GM21528 (cell line): ENCODE data around the gene RBM28.

Experiments
- ATAC-seq: cut with Tn5 transposase; IDR thresholded peaks from one replicate; pipeline ENCODE4 v1.9.1; 2021; ENCODE audit warnings: mild to moderate bottlenecking, moderate library complexity; ENCODE audit not compliant: unreplicated experiment, low FRiP score

RBM28 gene

DNA sequence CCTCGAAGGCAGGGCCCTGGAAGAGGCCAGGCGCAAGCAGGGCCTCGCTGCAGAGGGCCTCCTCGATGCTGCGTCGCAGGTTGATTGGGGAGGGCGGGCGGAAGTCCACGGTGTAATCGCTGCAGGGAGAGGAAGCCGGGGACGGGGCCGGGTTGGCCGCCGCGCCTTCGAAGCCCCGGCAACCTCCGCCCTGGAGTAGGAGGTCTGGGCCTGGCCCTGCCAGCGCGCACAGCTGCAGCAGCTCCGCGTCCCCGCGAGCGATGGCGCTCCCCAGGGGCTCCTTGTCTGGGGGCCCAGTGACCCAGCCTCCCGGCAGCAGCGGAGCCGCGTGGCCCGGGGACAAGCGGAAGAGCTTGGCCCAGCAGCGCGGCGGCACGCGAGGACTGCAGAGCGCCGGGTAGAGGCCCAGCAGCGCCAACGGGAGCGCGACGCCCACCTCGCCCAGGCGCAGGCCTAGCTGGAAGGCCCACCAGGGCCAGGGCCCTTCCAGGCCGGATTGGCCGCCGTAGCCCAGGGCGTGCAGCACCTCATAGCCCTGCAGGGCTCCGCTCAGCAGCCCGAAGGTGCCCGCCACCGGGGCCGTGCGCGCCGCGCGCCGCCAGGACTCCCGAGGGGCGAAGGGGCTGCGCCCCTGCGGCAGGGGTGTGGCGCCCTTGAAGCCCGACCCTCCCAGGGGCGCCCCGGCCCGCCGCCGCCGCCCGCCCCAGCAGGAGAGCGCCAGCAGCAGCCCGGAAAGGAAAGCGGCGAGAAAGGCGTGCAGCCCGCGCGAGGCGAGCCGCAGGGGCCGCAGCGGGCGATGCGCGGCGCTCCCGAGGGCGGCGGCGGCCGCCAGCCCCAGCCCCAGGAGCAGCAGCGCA, 7.8 kb upstream of the RBM28 start:
- no peak for ATAC-seq

DNA sequence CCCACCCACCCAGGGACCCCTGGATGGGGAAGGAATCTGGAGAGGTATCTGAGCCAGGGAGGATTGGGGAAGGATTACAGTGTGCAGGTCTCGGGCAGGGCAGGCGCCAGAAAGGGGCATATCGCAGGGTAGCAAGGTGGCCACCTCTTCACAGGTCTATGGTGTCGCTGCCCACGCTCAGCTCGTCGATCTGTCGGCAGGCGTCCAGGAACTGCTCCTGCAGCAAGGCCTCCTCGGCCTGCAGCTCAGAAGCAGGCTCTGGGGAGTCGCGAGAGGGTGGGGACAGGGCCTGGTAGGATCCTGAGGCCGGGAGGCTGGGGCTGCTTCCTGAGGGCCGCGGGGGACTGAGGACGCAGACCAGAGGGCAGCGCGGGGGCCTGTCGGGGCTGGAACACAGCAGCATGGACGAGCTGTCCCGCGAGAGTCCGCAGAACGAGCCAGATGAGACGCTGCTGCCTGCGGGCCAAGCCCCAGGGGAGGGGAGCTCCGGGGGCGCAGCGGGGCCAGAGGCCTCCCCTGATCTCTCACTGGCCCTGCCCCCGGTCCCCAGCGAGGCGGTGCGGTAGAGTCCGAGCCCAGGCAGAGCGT, 7.1 kb upstream of the RBM28 start:
- ATAC-seq = no peak

DNA sequence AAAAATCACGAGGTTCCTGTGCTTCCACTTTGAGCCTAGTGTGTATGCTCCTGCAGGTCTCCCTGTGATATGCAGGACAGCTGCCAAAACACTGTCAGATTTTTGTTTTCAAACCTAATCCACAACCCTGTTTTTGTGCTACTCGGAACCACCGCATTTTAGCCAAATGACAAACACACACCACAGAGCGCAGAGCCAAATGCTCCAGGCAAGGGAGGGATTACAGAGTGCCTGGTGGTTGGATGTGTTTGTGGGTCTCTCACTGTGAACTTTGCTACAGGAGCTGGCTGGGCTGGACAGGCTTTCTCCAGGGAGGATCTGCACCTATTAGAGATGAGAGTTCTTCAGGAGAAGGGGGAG, 5.7 kb upstream of the RBM28 start:
- ATAC-seq = no peak

DNA sequence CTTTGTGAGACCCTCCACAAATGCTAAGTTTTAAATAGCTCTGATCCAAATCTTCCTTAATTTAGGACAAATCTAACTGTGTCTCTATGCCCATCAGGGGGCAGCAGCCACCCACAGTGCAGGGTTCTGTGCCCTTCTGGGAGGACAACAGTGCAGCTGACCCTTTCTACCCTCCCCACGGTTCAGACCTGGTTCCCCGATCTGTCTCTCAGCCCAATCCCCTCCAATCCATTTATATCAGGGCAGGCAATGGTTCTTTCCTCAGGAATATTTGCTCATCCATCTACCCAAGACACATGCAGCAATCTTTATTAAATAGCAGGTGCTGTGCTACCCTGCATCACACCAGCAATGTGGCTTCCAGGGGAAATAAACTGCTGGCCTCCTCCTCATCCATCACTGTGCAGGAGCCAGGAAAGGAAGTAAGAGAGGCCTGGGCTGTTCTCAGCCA, 4.0 kb upstream of the RBM28 start:
- no peak for ATAC-seq

DNA sequence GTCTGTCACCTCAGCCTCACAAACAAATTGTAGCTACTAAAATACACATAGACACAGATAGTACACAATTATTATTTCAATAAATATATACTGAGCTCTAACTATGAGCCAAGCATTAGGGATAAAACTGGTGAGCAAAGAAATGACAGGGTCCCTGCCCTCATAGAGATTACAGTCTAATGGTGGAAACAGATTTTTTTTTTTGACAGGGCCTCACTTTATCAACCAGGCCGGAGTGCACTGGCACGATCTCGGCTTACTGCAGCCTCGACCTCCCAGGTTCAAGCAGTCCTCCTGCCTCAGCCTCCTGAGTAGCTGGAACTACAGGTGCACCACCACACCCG, 695 bp upstream of the RBM28 start:
- ATAC-seq = no peak

DNA sequence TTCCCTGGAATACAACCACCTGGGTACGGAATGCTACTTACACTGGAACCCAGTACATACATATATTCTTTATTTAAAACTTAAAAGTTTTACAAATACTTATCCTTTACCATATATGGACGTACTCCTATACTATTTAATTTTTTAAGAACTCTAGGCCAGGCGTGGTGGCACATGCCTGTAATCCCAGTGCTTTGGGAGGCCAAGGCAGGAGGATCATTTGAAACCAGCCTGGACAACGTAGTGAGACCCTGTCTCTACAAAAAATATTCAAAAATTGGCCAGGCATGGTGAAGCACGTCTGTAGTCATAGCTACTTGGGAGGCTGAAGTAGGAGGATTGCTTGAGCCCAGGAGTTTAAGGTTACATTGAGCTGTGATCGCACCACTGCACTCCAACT, 2.0 kb downstream of the RBM28 start:
- ATAC-seq = no peak

DNA sequence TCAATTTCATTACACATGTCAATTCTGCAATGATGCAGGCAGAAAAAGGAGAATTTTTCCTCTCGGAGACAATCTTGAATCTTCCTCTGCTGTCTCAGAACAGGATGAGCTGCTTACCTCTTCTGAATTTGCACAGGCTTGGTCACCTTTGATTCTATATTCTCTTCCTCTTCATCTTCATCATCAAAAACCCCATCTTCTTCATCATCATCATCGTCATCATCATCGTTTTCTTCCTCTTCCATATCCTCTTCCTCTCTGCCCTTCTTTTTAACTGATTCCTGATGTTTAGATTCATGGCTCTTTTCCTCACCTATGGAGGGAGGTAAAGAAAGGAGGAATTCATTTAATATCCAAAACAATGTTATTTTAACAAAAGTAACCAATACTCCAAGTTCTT, 8.0 kb downstream of the RBM28 start:
- no peak for ATAC-seq

- ATAC-seq = no peak
Measured at GRCh38 chr7:128324368-128324680, 19.4 kb downstream of the RBM28 start.

DNA sequence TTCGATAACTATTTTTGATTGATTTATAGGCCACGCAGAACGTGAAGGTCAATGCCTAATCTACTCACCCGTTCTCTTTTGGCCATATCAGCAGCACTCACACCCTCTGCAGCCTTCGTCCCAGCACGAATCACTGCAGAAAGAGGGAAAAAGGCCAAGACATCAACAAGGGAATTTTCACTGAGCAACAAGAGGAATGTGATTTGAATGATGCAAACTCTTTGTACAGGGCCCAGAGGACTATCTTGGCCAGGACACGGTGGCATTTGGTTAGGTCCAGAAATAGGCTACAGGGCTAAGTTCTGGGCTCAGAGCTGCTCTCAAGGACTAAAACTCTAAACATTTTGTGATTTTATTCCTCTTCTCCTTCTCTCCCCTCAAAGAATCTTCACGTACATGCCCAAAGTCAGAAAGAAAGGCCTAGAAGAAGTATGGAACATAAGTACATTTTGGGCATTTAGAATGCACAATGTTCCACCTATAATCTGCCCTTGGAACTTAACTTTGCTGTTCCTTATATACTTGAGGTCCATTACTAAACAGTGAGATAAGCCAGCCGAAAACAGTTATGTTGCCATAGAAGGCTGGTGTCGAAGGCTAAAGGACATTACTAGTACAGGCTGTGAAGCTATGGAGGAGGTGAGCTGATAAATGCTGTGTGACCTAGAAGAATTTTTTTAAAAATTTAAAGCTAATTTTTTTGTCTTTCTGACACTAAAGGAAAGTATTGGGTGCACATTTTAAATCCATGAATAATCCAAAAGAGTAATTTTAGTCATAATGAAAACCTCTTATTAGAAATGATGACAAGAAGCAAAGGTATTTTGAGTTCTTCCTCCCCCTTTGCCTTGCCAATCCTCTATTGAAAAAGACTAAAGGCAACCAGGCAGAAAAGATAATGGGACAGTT, 20.0 kb downstream of the RBM28 start:
- ATAC-seq = no peak

DNA sequence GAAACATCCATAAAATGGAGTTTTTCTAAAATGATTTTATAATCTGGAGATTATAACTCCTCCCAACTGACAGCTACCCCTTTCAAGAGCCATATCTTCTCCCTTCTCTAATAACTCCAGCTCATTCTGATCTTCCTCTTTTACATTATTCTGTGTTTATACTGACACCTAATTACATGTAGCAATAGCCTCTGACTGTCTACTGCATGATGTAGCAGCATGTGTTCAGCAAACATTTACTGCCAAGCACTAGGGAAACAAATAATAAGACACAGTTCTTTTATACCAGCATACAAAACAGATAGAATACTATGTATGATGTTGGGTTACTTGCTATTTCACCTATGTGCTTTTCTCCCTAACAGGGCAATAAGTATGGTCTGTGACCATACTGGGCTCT, 20.7 kb downstream of the RBM28 start:
- no peak for ATAC-seq

DNA sequence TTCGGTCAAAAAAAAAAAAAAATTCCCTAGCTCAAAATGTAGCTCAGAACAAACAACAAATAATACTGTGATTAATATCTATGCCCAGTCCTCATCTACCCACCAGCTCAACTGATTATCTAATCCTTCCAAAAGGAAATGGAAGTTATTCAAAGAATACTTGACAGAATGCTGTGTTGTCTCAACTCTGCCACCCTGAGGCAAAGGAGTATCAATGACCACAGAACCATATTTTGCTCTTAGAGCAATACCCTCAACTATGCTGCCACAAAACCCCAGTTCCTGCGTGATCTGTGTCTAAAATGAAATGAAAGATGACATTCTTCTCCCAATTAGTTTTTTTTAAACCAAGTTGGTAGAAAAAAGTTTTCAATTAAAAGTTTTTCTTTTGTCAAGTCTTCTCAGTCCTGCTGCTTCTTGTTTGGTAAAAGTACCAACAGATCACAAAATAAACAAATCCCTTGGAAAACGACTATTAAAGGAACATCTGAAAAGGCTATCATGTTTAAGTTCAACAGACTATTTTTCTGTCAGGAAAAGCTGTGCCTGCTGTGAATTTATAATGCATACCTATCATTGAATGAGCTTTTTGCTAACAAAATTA, 21.6 kb downstream of the RBM28 start:
- ATAC-seq = no peak

DNA sequence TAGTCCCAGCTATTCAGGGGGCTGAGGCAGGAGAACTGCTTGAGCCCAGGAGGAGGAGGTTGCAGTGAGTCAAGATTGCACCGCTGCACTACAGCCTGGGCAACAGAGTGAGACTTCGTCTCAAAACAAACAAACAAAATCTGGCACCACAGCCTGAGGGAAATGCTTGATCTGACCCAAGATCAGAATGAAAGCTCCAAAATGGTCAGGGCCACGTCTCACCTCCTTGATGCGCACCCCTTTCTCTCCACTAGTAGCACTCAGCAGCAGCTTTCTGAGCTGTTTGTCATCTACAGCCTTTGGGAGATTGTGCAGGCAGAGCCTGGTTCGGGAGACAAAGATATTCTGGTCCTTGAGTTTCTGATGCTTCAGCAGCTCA, 22.7 kb downstream of the RBM28 start:
- ATAC-seq = no peak

GRCh38 chr7:128318691-128319090, 25.0 kb downstream of the RBM28 start:
- no peak for ATAC-seq

DNA sequence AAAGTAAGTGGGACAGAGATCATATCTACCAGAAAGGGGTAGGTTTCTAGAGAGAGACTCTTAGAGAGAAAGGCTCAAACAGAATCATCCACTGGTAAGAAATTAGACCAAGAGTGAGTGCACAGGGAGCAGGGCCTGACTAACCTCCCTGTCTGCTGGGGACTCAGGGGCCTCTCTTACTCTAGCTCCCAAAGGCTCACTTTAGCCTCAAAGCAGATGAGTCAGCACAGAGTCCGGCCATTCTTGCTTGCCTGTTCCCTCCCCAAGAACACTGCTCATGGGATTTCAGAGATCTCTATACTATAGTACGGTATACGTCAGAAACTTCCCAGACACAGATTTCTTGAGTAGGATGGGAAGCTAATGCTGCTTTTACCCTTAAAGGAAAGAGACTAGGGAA, 32.7 kb downstream of the RBM28 start:
- ATAC-seq = no peak

DNA sequence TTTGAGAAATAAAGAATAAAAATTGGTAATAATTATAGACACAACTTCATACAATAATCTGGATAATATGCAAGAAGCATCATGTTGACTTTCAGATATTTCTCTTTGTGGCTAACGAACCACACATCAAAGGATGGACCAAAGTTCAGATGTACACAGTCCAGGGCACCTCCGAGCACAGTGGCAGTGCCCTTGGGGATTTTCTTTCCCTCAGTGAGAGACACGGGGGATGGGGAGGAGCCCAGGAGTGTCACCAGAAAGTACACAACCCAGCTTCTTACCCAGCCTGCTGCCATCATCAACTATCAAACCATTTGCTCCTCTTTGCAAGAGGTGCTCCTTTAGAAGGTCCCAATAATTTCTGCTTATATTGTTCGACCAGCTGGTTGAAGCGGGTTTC, 33.2 kb downstream of the RBM28 start:
- no peak for ATAC-seq

DNA sequence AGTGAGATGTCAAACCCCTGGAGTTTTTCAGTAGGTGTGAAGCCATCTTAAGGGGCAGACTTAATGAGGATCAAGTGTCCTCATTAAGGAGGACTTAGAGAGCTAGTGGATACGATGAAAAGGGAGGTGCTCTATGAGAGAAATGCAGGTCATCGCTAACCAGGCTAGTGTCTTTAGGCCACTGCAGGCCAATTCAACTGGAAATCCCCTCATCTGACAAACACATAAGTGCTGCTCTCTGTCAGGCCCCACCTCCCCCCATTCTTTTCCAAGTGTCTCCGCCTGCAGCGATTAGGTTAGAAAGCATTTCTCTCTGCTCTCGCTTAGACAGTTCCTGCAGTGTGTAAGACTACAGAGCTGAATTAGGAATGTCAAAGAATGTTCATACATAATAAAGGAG, 33.7 kb downstream of the RBM28 start:
- ATAC-seq = no peak

- no peak for ATAC-seq
Measured at GRCh38 chr7:128309124-128309523, 34.6 kb downstream of the RBM28 start.

DNA sequence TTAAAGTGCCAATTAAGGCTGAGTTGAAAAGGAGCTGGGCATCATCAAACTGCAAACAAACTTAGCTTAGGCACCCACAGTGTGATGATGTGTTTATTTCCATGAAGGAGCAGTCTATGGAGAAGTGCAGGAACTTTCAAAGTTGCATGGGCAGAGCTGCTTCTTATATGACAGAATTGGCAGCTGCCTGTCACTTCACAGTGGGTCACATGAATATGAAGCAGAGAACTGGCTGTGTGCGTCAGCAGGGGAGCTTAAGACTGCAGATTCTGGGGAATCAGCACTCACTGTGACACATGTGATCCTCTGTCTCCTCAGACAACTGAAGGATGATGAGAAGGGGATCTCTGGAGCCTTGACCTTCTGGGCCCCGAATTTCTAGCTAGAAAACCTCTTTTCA, 36.6 kb downstream of the RBM28 start:
- ATAC-seq = no peak

DNA sequence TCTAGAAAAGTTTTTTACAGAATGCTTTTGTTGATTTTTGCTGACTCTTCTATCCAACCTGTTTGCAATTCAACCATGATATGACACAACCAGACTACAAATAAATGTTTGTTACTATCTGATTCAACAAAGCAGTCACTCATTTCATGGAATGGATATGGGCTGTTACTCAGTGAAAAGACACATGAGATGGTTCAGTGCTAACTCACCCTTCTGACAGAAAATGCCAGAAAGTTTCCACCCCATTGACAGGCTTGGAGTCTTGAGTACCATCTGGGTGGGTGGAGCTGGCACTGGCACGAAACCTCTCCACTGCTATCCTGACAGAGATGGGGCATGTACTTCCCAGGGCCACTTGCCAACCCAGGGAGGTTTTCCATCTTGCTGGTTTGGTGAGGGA, 39.5 kb downstream of the RBM28 start:
- no peak for ATAC-seq

- no peak for ATAC-seq
Measured at GRCh38 chr7:128303643-128304042, 40.1 kb downstream of the RBM28 start.

DNA sequence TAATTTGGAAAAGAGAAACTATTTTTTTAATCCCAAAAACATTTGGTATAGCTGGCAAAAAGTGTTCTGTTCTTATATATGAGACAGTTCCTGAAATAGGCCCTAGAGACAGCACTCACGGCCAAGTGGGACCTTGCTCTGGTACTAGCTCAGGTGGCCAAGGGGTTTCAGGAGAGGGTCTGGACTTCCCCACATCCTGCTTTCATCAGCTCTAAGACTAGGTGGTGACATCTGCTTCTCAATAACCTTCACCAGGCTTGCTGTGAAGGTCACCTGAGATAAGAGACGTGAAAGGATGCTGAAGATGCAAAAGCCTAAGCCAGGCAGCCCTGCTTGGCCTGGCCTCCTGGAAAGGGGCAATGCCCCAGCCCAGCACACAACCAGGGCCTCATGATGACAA, 40.6 kb downstream of the RBM28 start:
- ATAC-seq = no peak
